ENCODE data around the gene MXD4. TPM values are rescaled to one million over a fixed set of nuclear protein-coding genes. Genes with fewer than 3 reads are reported as not detected.

Gene MXD4
- polyA plus RNA-seq, 1 donor (not counting 4 experiments of a cell fraction or from before 2014, with no cell fraction given), result 26.0 TPM

- H3K27me3 ChIP-seq (ENCODE audit: control insufficient read depth, extremely low read depth, insufficient read depth, low read length), result no peaks in the 10 kb centered on the region
- H3K27ac ChIP-seq (ENCODE audit: control insufficient read depth, insufficient read depth, low read length), result no peak overlapping the region
- no peaks in the 10 kb centered on the region for H3K9me1 ChIP-seq (ENCODE audit: control insufficient read depth, extremely low read depth, insufficient read depth, low read length)
- TF ChIP-seq CTCF (optimal IDR thresholded peaks at IDR 0.05 in 1 of 3, IDR thresholded peaks at IDR 0.05 in 1 of 3, conservative IDR thresholded peaks at IDR 0.05 in 1 of 3; ENCODE audit: extremely low read depth in 1 of 3, insufficient read depth in 2 of 3, low read length in 3 of 3) (no peak), EZH2 (IDR thresholded peaks at IDR 0.05; ENCODE audit: low read length) (no peak)
- no peaks in the 10 kb centered on the region for H3K79me2 ChIP-seq (ENCODE audit: control insufficient read depth, insufficient read depth, low read length)
- dilution Hi-C loops (cut with MboI; ENCODE audit: extremely low pct_ligation_motif_present, low sequenced_read_pairs), result no loop called here
- FAIRE-seq, result no peak
- no peaks in the 10 kb centered on the region for H3K9me3 ChIP-seq (ENCODE audit: control insufficient read depth, low read depth, low read length)
- H3K4me3 ChIP-seq (ENCODE audit: control insufficient read depth in 2 of 3, extremely low read depth in 1 of 3, insufficient read depth in 2 of 3, low read depth in 1 of 3, low read length in 3 of 3), result no peak overlapping the region
- H3K4me1 ChIP-seq (ENCODE audit: control insufficient read depth, extremely low read depth, insufficient read depth, low read length), result no peaks in the 10 kb centered on the region
- no peak for DNase-seq (ENCODE audit: low read depth, low spot score)
- H2AFZ ChIP-seq (ENCODE audit: control insufficient read depth, low read length), result no peak overlapping the region
- no peak overlapping the region for H3K9ac ChIP-seq (ENCODE audit: control insufficient read depth, extremely low read depth, insufficient read depth, low read length)
- peaks cover 5% of the 10 kb centered on the region for H4K20me1 ChIP-seq (ENCODE audit: control insufficient read depth, extremely low read depth, insufficient read depth, low read length)
- H3K4me2 ChIP-seq (ENCODE audit: control insufficient read depth, extremely low read depth, insufficient read depth, low read depth, low read length), result no peak overlapping the region
- peaks cover 4 to 37% of the 10 kb centered on the region in 2 experiments for H3K36me3 ChIP-seq (ENCODE audit: control insufficient read depth in 2 of 2, extremely low read depth in 1 of 2, insufficient read depth in 2 of 2, low read length in 2 of 2)
Observed at GRCh38 chr4:2252530-2253091, 9.3 kb downstream of the MXD4 start.

GRCh38 chr4:2251795-2252529, 9.9 kb downstream of the MXD4 start:
- H3K4me3 ChIP-seq (ENCODE audit: control insufficient read depth in 2 of 3, extremely low read depth in 1 of 3, insufficient read depth in 2 of 3, low read depth in 1 of 3, low read length in 3 of 3), result no peak overlapping the region
- no peak overlapping the region for H2AFZ ChIP-seq (ENCODE audit: control insufficient read depth, low read length)
- H3K9me1 ChIP-seq (ENCODE audit: control insufficient read depth, extremely low read depth, insufficient read depth, low read length), result no peaks in the 10 kb centered on the region
- dilution Hi-C loops (cut with MboI; ENCODE audit: extremely low pct_ligation_motif_present, low sequenced_read_pairs), result no loop called here
- no peaks in the 10 kb centered on the region for H3K79me2 ChIP-seq (ENCODE audit: control insufficient read depth, insufficient read depth, low read length)
- H3K9me3 ChIP-seq (ENCODE audit: control insufficient read depth, low read depth, low read length), result no peaks in the 10 kb centered on the region
- H3K4me2 ChIP-seq (ENCODE audit: control insufficient read depth, extremely low read depth, insufficient read depth, low read depth, low read length), result no peak overlapping the region
- no peak for FAIRE-seq
- no peaks in the 10 kb centered on the region for H3K4me1 ChIP-seq (ENCODE audit: control insufficient read depth, extremely low read depth, insufficient read depth, low read length)
- TF ChIP-seq CTCF (optimal IDR thresholded peaks at IDR 0.05 in 1 of 3, IDR thresholded peaks at IDR 0.05 in 1 of 3, conservative IDR thresholded peaks at IDR 0.05 in 1 of 3; ENCODE audit: extremely low read depth in 1 of 3, insufficient read depth in 2 of 3, low read length in 3 of 3) (no peak), EZH2 (IDR thresholded peaks at IDR 0.05; ENCODE audit: low read length) (no peak)
- no peak overlapping the region for H3K27ac ChIP-seq (ENCODE audit: control insufficient read depth, insufficient read depth, low read length)
- H3K36me3 ChIP-seq (ENCODE audit: control insufficient read depth in 2 of 2, extremely low read depth in 1 of 2, insufficient read depth in 2 of 2, low read length in 2 of 2), result peaks cover 4 to 37% of the 10 kb centered on the region in 2 experiments
- H3K27me3 ChIP-seq (ENCODE audit: control insufficient read depth, extremely low read depth, insufficient read depth, low read length), result no peaks in the 10 kb centered on the region
- no peak overlapping the region for H3K9ac ChIP-seq (ENCODE audit: control insufficient read depth, extremely low read depth, insufficient read depth, low read length)
- H4K20me1 ChIP-seq (ENCODE audit: control insufficient read depth, extremely low read depth, insufficient read depth, low read length), result no peaks in the 10 kb centered on the region
- no peak for DNase-seq (ENCODE audit: low read depth, low spot score)

Measured in keratinocyte (primary cell).